Epithelial cell of esophagus (primary cell): ENCODE measurements around the gene VASH1.

Source experiments
- DNase-seq: peaks from one replicate; pipeline ENCODE4 v3.0.0; 2010; ENCODE audit warnings: low read depth
- H3K4me3 ChIP-seq: 2 replicates; pipeline ENCODE4 v1.5.1; 2011; ENCODE audit warnings: mild to moderate bottlenecking, low read length, control low read depth
- CTCF ChIP-seq: IDR thresholded peaks from 2 replicates; pipeline ENCODE4 v1.5.1; 2011; ENCODE audit warnings: low read depth, mild to moderate bottlenecking, low read length, control low read depth, inconsistent platforms; ENCODE audit not compliant: insufficient read depth; ENCODE audit errors: missing control alignments

The VASH1 gene

GRCh38 chr14:76759589-76759988 is 1.7 kb upstream of the VASH1 start:
- no peak for DNase-seq
- TF ChIP-seq CTCF = no peak
- no peak overlapping the region for H3K4me3 ChIP-seq

GRCh38 chr14:76760331-76761135 is 735 bp upstream of the VASH1 start:
- H3K4me3 ChIP-seq = peak overlapping the region; percentile 34
- no peak for TF ChIP-seq CTCF
- no peak for DNase-seq

GRCh38 chr14:76761960-76762410 is 717 bp downstream of the VASH1 start:
- no peak for TF ChIP-seq CTCF
- peak overlapping the region; percentile 32 for H3K4me3 ChIP-seq
- DNase-seq = no peak

GRCh38 chr14:76762411-76763095 is 1.3 kb downstream of the VASH1 start:
- DNase-seq = no peak
- peak overlapping the region; percentile 32 for H3K4me3 ChIP-seq
- no peak for TF ChIP-seq CTCF

- H3K4me3 ChIP-seq = no peak overlapping the region
- TF ChIP-seq CTCF = no peak
- DNase-seq = no peak
These were observed 2.1 kb downstream of the VASH1 start for GRCh38 chr14:76763096-76764041.

GRCh38 chr14:76765461-76765931 is 4.2 kb downstream of the VASH1 start:
- TF ChIP-seq CTCF = no peak
- no peak overlapping the region for H3K4me3 ChIP-seq
- DNase-seq = no peak
